NOMO-1 treated with DMSO at 0.1 percent for 48 hours (cell line): Measurements from ENCODE around the gene HSPA12B.

Source experiments
- DNase-seq: peaks from one replicate; lab custom pipeline; 2025; ENCODE audit not compliant: unreplicated experiment; lab: John Stamatoyannopoulos, UW

Gene HSPA12B

GRCh38 chr20:3744806-3745685 is 12.6 kb downstream of the HSPA12B start:
- DNase-seq = no peak

DNA sequence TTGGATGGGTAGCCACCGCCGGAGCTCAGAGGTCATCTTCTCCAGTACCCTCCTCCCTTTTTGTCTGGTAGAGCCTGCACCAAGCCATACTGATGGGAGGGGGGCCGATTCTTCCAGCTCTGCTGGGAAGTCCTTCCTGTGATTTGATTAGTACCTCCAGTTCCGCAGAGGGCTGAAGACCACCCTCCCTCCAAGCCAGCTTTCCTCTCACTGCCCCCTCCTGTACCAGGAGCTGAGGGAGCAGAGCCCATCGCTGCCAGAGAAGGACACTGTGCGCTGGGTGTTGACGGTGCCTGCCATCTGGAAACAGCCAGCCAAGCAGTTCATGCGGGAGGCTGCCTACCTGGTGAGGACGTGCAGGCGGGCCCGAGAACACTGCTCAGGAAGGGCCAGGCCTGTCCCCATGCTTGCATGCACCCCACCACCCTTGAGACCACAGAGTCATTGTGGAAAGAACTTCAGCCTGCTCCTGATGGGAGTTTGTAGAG is 13.2 kb downstream of the HSPA12B start:
- DNase-seq = no peak

GRCh38 chr20:3747471-3747870 is 15.0 kb downstream of the HSPA12B start:
- no peak for DNase-seq

- DNase-seq = no peak
These were observed 15.6 kb downstream of the HSPA12B start for GRCh38 chr20:3748073-3748472.

- DNase-seq = no peak
These were observed 16.7 kb downstream of the HSPA12B start for GRCh38 chr20:3749087-3749688.

- DNase-seq = no peak
These were observed 17.4 kb downstream of the HSPA12B start for GRCh38 chr20:3749689-3750531.

DNA sequence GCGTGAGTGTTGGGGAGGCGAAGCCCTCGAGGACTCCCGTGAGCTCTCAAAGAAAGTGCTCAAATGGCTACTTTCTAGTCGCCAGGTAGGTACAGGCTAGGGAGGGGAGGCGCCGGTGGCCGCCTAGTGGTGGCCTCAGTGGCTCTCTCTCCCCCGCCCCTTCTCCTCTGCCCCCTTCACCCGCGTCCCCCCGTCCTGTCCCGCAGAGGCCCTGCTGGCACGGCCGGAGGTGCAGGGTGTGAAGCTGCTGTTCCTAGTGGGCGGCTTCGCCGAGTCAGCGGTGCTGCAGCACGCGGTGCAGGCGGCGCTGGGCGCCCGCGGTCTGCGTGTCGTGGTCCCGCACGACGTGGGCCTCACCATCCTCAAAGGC is 18.8 kb downstream of the HSPA12B start:
- DNase-seq = no peak

DNA sequence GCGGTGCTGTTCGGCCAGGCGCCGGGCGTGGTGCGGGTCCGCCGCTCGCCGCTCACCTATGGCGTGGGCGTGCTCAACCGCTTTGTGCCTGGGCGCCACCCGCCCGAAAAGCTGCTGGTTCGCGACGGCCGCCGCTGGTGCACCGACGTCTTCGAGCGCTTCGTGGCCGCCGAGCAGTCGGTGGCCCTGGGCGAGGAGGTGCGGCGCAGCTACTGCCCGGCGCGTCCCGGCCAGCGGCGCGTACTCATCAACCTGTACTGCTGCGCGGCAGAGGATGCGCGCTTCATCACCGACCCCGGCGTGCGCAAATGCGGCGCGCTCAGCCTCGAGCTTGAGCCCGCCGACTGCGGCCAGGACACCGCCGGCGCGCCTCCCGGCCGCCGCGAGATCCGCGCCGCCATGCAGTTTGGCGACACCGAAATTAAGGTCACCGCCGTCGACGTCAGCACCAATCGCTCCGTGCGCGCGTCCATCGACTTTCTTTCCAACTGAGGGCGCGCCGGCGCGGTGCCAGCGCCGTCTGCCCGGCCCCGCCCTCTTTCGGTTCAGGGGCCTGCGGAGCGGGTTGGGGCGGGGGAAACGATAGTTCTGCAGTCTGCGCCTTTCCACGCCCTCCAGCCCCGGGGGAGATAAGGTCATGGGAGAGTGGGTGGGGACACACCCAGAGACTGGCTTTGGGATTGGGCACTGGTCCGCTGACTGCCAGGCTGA is 19.3 kb downstream of the HSPA12B start:
- no peak for DNase-seq

GRCh38 chr20:3752386-3752759 is 19.9 kb downstream of the HSPA12B start:
- no peak for DNase-seq

GRCh38 chr20:3753098-3753497 is 20.6 kb downstream of the HSPA12B start:
- DNase-seq = peak; percentile 68

GRCh38 chr20:3753501-3754275 is 21.2 kb downstream of the HSPA12B start:
- no peak for DNase-seq

- DNase-seq = no peak
These were observed 21.8 kb downstream of the HSPA12B start for GRCh38 chr20:3754276-3754630.

DNA sequence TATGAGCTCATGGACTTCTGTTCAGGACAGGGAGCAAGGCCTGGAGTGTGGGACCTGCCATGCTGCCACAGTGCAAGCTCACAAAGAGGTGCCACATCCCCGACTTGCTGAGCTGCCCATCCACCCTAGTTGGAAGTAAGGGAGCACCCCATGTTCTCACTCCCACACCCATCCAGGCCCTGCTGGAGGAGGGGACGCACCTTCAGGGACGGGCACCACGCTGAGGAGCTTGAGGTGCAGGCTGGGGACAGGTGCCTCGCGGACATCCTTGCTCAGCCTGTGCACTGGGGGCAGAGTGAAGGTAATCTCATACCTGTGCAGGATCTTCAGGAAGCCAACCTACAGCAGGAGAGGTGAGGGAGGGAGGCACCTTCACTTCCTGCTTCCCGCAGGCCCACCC is 22.8 kb downstream of the HSPA12B start:
- DNase-seq = no peak

DNA sequence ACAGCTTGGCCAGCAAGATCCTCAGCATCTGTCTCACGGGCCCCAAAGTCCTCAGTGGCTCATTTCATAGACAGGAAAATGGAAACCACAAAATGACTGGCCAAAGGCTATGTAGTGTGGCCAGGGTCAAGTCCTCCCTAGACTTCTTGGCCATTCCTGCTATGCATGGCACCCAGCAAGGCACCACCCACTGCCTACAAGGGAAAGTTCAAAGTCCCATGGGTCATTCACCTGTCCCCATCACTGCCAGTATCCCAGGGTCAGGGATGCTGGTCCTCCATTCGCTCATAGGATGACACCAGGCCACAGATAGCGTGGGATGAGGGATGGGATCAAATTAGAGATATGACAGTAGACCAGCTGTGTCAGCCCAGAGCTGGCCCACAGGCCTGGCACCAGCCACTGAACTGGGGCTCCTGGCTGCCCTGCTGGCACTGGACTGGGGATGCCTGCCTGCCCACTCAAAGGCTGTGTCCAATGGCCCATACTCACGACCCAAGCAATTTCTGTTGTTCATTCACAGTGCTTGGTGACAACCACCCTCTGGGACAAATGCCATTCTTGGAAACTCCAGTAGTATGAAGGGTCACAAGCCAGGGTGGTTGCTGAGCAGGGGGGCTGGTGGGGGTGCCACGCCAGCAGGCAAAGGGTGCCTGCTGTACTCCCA is 23.5 kb downstream of the HSPA12B start:
- DNase-seq = no peak

DNA sequence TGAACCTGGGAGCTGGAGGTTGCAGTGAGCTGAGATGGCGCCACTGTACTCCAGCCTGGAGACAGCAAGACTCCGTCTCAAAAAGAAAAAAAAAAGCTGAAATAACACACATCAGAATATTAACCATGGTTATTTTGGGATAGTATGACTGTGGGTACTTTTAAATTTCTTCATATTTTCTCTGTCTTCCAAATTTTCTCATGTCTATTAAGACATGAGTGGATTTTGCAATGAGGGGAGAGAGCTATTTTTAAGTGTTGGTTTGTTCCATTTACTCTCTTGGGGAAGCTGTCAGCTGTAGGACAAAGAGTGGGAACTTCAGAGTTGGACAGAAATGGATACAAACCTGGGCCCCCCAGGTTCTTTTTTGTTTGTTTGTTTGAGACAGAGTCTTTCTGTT is 24.8 kb downstream of the HSPA12B start:
- peak; percentile 17 for DNase-seq

DNA sequence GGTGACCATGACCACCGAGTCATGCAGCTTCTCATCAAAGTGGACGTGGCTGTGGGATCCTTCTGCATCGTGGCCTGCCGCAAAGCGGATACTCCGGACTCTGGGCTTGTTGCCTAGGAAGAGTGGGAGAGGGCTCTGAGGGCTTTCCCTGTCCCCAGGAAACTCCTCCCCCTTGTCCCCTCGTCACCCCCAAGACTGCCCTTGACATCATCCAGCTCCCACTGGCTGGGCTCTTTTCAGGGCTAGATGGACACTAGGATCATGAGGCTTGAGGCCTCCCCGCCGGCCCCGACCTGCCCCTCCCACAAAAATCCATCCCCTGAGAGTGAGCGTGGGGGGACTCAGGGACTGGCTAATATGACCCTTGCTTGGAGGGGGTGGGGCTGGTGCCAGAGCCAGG is 26.1 kb downstream of the HSPA12B start:
- DNase-seq = no peak

DNA sequence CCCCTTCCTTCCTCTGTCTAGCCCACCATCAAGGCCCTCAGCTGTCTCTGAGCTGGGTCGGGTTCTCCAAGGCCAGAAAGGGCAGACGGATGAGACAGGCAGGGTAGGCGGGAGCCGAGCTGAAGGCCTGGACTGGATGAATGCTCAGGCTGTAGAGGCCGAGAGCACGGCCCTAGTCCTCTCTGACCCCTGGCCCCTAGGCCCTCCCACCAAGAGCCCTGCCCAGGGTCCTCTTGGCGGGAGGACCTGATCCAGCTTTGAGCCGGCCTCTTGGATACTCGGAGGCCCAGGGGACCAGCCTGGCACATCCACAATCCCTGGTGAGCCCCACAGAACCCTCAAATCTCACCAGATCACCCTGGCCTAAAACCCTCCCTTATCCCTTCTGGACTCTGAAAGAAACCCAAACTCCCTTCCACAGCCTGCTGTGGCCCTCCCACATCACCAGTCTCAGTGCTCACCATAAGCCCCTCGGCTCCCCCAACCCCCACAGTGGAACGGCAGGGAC is 26.9 kb downstream of the HSPA12B start:
- DNase-seq = no peak

DNA sequence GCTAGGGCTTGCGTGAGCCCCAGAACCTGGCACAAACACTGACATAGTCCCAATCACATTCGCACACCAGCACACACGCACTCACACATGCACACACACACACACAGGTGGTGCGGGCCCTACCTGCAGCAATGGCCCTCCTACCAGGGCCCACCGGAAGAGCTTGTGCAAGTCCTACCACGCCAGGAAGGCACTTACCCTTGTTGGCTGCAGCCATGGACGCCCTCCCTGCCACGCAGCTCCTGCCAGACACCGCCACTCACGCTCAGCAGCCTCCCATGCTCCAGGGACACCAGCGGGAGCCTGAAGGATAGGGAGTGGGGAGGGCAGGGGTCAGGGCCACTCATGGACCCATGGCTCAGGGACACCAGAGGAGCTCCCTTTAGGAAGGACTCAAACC is 27.4 kb downstream of the HSPA12B start:
- no peak for DNase-seq

GRCh38 chr20:3760655-3761348 is 28.3 kb downstream of the HSPA12B start:
- DNase-seq = no peak
